Mesothelial cell of epicardium (in vitro differentiated cells): ENCODE results near the gene YEATS2. TPM values are rescaled to one million over a fixed set of nuclear protein-coding genes. Genes with fewer than 3 reads are reported as not detected.

Source experiments
- DNase-seq, 2 experiments: peaks; one replicate each; pipeline ENCODE4 v3.0.0; 2021; ENCODE audit warnings: low spot score in 2 of 2; ENCODE audit not compliant: unreplicated experiment in 2 of 2
- H3K27ac Mint-ChIP-seq: 2 replicates; pipeline ENCODE4 v1.8.0; 2021; ENCODE audit warnings: mixed read lengths
- H3K27me3 Mint-ChIP-seq: 2 replicates; pipeline ENCODE4 v1.8.0; 2021; ENCODE audit warnings: low read depth, mixed read lengths
- H3K36me3 Mint-ChIP-seq: 2 replicates; pipeline ENCODE4 v1.8.0; 2021; ENCODE audit warnings: mixed read lengths
- H3K4me1 Mint-ChIP-seq: 2 replicates; pipeline ENCODE4 v1.8.0; 2021; ENCODE audit warnings: mixed read lengths
- H3K4me3 Mint-ChIP-seq: 2 replicates; pipeline ENCODE4 v1.8.0; 2021; ENCODE audit warnings: mild to moderate bottlenecking, moderate library complexity, mixed read lengths
- H3K9me3 Mint-ChIP-seq: 2 replicates; pipeline ENCODE4 v1.8.0; 2021; ENCODE audit warnings: mixed read lengths
- CTCF ChIP-seq: fragments of 200-600 bp; sonication (generic); IDR thresholded peaks from one replicate; pipeline ENCODE4 v1.5.0; 2021; ENCODE audit warnings: antibody characterized with exemption; ENCODE audit not compliant: unreplicated experiment
- total RNA-seq: library from RNA; stranded (reverse); gene quantifications from 3 replicates; pipeline ENCODE4 v1.2.1, GENCODE V29; 2021

YEATS2 gene
- total RNA-seq, 1 donor from 2014 or later: 72.7 TPM

GRCh38 chr3:183815951-183816475 lies 118.4 kb downstream of the YEATS2 start:
- no peak for TF ChIP-seq CTCF
- no peaks in the 10 kb centered on the region for H3K9me3 Mint-ChIP-seq
- DNase-seq: no peak
- H3K27me3 Mint-ChIP-seq: no peaks in the 10 kb centered on the region
- H3K4me3 Mint-ChIP-seq: no peak overlapping the region
- H3K27ac Mint-ChIP-seq: no peak overlapping the region
- peaks cover 23% of the 10 kb centered on the region for H3K36me3 Mint-ChIP-seq
- H3K4me1 Mint-ChIP-seq: peaks cover 13% of the 10 kb centered on the region

GRCh38 chr3:183816681-183817510 lies 119.3 kb downstream of the YEATS2 start:
- H3K36me3 Mint-ChIP-seq: peaks cover 16% of the 10 kb centered on the region
- DNase-seq: no peak
- TF ChIP-seq CTCF: no peak
- H3K4me3 Mint-ChIP-seq: no peak overlapping the region
- H3K27ac Mint-ChIP-seq: no peak overlapping the region
- H3K27me3 Mint-ChIP-seq: no peaks in the 10 kb centered on the region
- H3K4me1 Mint-ChIP-seq: peaks cover 13% of the 10 kb centered on the region
- no peaks in the 10 kb centered on the region for H3K9me3 Mint-ChIP-seq

GRCh38 chr3:183817639-183818038 lies 120.0 kb downstream of the YEATS2 start:
- H3K9me3 Mint-ChIP-seq: no peaks in the 10 kb centered on the region
- H3K4me3 Mint-ChIP-seq: no peak overlapping the region

DNA sequence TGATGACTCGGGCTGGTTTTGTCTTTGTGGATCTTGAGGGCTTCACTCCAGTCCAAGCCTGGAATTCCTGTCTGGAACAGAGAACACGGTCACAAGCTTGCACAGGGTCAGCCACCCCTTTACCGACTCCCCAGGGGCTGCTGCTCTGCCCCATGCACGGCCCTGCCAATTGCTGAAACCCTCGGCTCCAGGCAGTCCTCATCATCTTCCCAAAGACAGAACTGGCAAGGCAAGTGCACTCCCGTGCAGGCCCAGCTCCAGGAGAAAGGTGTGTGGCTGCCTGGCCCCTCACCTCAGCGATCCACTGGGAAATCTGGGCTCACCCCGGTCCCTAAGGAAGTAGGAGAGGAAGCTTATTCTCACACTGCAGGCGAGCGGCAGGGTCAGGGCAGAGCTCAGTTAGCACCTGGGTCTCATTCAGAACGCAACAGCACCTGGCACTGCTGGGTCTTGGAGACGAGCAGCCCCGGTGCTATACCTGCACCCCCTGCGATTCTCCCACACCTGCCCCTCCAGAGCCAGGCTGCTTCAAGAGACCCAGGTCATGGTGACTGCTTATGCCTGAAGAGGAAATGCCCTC lies 120.5 kb downstream of the YEATS2 start:
- Mint-ChIP-seq H3K4me3 (no peak overlapping the region), H3K27me3 (peaks cover 2% of the 10 kb centered on the region), H3K36me3 (peaks cover 16% of the 10 kb centered on the region), H3K9me3 (no peaks in the 10 kb centered on the region), H3K27ac (no peak overlapping the region), H3K4me1 (peaks cover 4% of the 10 kb centered on the region)
- no peak for DNase-seq
- no peak for TF ChIP-seq CTCF

More at GRCh38 chr3:183817639-183818038, 120.0 kb downstream of the YEATS2 start:
- peaks cover 9% of the 10 kb centered on the region for H3K4me1 Mint-ChIP-seq
- DNase-seq: no peak
- no peak overlapping the region for H3K27ac Mint-ChIP-seq
- H3K36me3 Mint-ChIP-seq: peaks cover 16% of the 10 kb centered on the region
- peaks cover 2% of the 10 kb centered on the region for H3K27me3 Mint-ChIP-seq
- TF ChIP-seq CTCF: no peak

DNA sequence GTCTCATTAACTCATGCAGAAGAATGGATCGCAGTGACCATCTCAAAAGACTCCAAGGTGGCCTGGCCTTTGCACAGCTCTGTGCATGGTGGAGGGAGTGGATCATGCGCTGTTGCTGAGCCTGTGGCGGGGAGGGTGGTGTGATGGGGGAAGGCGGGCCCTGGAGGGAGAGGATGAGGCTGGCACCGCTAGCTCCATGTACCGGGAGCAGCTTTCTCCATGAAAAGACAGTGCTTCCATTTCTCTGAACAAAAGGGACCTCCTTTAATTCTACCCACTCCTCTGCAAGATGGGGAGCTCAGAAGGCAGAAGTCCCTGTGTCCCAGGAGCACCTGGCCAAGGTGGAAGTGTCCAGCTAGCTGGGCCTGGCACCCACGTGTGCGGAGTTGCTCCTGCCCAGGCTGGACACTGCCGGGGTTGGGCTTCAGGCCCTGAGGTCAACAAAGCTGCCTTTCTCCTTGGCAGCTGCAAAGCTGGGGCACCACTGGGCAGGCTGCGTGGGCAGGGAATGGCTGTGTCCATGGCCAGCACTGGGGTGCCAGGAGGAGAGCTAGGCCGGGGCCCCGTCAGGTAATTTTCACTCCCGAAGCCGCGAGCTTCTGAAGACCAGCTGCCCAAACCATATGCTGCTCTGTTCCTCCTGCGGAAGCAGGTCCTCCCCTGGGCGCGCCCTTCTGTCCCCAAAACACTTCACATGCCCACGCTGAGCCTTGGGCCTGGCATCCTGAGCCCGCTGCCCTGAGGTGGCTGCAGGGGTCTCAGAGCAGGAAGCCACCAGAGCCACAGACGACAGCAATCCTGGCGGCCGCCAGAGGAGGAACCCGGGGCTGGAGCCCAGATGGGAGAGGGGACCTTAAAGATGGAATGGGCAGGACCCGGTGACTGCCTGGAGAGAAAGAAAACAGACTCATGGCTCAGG lies 121.4 kb downstream of the YEATS2 start:
- Mint-ChIP-seq H3K4me1 (peaks cover 5% of the 10 kb centered on the region), H3K4me3 (no peak overlapping the region), H3K9me3 (no peaks in the 10 kb centered on the region), H3K36me3 (peaks cover 16% of the 10 kb centered on the region), H3K27ac (no peak overlapping the region), H3K27me3 (peaks cover 6% of the 10 kb centered on the region)
- no peak for TF ChIP-seq CTCF
- DNase-seq: no peak
